Esophagus muscularis mucosa (tissue), 4 donors: ENCODE measurements around the gene DHRS12.

Experiments used
- CTCF ChIP-seq, 3 experiments: fragments of 200-600 bp in 2 of 3; fragments of 450-650 bp in 1 of 3; sonication (generic) in 2 of 3; IDR thresholded peaks; one replicate each; pipeline ENCODE4 v1.5.1; 2017 to 2019; ENCODE audit warnings: antibody characterized with exemption in 3 of 3, mild to moderate bottlenecking in 2 of 3, moderate library complexity in 1 of 3
- EP300 ChIP-seq: sonication (generic); formaldehyde crosslinking; IDR thresholded peaks from one replicate; pipeline ENCODE4 v1.6.1; 2017; ENCODE audit warnings: antibody characterized with exemption
- POLR2AphosphoS5 ChIP-seq, 2 donors: sonication (generic); formaldehyde crosslinking; IDR thresholded peaks; one replicate each; pipeline ENCODE4 v1.6.1; 2017; ENCODE audit warnings: antibody characterized with exemption in 2 of 2

GRCh38 chr13:51838240-51838846 lies 34.4 kb upstream of the DHRS12 start:
- TF ChIP-seq CTCF (IDR thresholded peaks at IDR 0.05) (no peak), POLR2AphosphoS5 (IDR thresholded peaks at IDR 0.05) (no peak), EP300 (no peak)
